ENCODE data around the gene NKAIN2. TPM values are rescaled to one million over a fixed set of nuclear protein-coding genes. Genes with fewer than 3 reads are reported as not detected.

NKAIN2 gene
- total RNA-seq, 2 donors from 2014 or later: 0.29 TPM; not detected in 1

DNA sequence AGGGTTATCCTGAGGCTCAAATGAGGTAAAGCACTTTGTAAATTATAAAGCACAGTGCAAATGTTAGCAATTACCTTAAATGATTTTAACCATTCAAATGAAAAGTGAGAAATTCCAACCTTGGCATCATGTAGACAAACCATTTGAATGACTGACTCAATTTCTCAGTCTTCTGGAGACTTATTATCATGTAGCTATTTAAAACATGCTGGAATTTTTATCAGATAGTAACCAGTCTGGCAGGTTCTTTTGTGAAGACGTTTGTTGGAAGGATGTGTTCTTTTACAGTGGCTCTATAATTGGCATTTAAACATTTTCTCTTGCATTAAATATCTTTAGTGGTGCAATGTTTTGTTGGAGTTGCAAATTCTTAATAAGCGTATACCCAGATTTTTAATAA is 386.6 kb downstream of the NKAIN2 start:
- TF ChIP-seq, protein P1, sequence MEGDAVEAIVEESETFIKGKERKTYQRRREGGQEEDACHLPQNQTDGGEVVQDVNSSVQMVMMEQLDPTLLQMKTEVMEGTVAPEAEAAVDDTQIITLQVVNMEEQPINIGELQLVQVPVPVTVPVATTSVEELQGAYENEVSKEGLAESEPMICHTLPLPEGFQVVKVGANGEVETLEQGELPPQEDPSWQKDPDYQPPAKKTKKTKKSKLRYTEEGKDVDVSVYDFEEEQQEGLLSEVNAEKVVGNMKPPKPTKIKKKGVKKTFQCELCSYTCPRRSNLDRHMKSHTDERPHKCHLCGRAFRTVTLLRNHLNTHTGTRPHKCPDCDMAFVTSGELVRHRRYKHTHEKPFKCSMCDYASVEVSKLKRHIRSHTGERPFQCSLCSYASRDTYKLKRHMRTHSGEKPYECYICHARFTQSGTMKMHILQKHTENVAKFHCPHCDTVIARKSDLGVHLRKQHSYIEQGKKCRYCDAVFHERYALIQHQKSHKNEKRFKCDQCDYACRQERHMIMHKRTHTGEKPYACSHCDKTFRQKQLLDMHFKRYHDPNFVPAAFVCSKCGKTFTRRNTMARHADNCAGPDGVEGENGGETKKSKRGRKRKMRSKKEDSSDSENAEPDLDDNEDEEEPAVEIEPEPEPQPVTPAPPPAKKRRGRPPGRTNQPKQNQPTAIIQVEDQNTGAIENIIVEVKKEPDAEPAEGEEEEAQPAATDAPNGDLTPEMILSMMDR (conservative IDR thresholded peaks at IDR 0.05): no peak
- Mint-ChIP-seq H3K4me3 (no peak overlapping the region), H3K27me3 (ENCODE audit: insufficient read depth) (no peaks in the 10 kb centered on the region), H3K36me3 (ENCODE audit: low read depth) (no peaks in the 10 kb centered on the region), H3K9me3 (peaks cover 6% of the 10 kb centered on the region), H3K27ac (no peak overlapping the region), H3K4me1 (no peaks in the 10 kb centered on the region)
- Histone ChIP-seq H3K27me3 (ENCODE audit: control insufficient read depth, insufficient read depth, low read length, poor library complexity, severe bottlenecking) (no peaks in the 10 kb centered on the region), H3K9me3 (ENCODE audit: control insufficient read depth, low read length) (no peaks in the 10 kb centered on the region), H3K4me3 (ENCODE audit: low read length) (no peak overlapping the region), H3K27ac (ENCODE audit: low read depth, low read length) (no peak overlapping the region), H3K9ac (ENCODE audit: extremely low read depth, low read length, poor library complexity, severe bottlenecking) (no peak overlapping the region), H3K36me3 (ENCODE audit: control insufficient read depth, insufficient read depth, low read length) (no peaks in the 10 kb centered on the region), H3K4me1 (ENCODE audit: control insufficient read depth, insufficient read depth, low read length) (no peaks in the 10 kb centered on the region)
- no peak for DNase-seq
- WGBS, 2 experiments (ENCODE audit: insufficient coverage in 1 of 2, insufficient read length in 1 of 2): 92% methylated on average over 2 of the region's 2 CpGs; no CpG with 5 or more reads in 1 of the 2 experiments

DNA sequence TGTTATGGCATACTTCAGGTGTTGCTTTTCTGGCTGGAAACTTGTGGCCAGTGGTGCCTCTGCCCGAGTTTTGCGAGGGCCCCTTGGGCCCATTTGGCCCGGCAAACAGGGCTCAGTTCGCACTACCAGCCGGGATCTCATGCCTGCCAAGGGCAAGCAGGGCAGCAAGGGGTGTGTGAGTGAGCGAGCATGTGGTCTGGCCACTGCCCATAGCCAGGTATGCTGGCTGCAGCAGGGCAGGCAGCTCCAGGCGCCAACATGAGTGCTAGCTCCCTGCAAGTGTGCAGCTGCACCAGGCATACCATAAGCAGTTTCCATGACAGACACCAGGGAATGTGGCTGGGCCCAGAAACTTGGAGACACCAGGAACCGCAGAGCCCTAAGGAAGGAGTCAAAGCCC is 389.5 kb downstream of the NKAIN2 start:
- Mint-ChIP-seq H3K27me3 (ENCODE audit: insufficient read depth) (no peaks in the 10 kb centered on the region), H3K4me1 (no peaks in the 10 kb centered on the region), H3K27ac (no peak overlapping the region), H3K36me3 (ENCODE audit: low read depth) (no peaks in the 10 kb centered on the region), H3K4me3 (no peak overlapping the region), H3K9me3 (peaks cover 6% of the 10 kb centered on the region)
- no peak for DNase-seq
- Histone ChIP-seq H3K27ac (ENCODE audit: low read depth, low read length) (no peak overlapping the region), H3K36me3 (ENCODE audit: control insufficient read depth, insufficient read depth, low read length) (no peaks in the 10 kb centered on the region), H3K9ac (ENCODE audit: extremely low read depth, low read length, poor library complexity, severe bottlenecking) (no peak overlapping the region), H3K4me1 (ENCODE audit: control insufficient read depth, insufficient read depth, low read length) (no peaks in the 10 kb centered on the region), H3K9me3 (ENCODE audit: control insufficient read depth, low read length) (no peaks in the 10 kb centered on the region), H3K4me3 (ENCODE audit: low read length) (no peak overlapping the region), H3K27me3 (ENCODE audit: control insufficient read depth, insufficient read depth, low read length, poor library complexity, severe bottlenecking) (no peaks in the 10 kb centered on the region)
- 93 to 98% methylated on average over 4 to 8 of the region's 8 CpGs for WGBS, 2 experiments (ENCODE audit: insufficient coverage in 1 of 2, insufficient read length in 1 of 2)
- TF ChIP-seq, protein P1 (conservative IDR thresholded peaks at IDR 0.05): no peak

DNA sequence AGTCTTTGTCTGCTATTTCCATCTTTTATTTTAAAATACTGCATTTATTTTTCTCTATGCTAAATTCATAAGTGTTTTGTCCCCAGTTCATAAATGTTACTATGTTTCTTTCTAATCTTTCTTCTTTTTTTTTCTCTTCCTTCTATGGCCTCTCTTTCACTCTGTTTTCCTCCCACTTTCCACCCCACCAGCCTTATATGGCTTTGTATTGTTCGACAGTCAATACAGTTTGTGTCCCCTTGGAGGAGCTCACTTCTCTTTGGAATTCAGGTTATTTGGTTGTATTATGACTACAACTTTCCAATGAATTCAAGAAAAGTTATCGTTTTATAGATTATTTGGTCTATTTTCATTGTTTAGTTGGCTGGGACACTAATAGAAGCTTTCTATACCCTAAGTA is 393.5 kb downstream of the NKAIN2 start:
- H3K36me3 ChIP-seq (ENCODE audit: control insufficient read depth, insufficient read depth, low read length): no peaks in the 10 kb centered on the region
- H3K4me3 ChIP-seq (ENCODE audit: low read length): no peak overlapping the region
- DNase-seq: no peak
- H3K4me3 Mint-ChIP-seq: no peak overlapping the region
- H3K27me3 Mint-ChIP-seq (ENCODE audit: insufficient read depth): no peaks in the 10 kb centered on the region
- no peak overlapping the region for H3K27ac ChIP-seq (ENCODE audit: low read depth, low read length)
- H3K4me1 ChIP-seq (ENCODE audit: control insufficient read depth, insufficient read depth, low read length): no peaks in the 10 kb centered on the region
- H3K27ac Mint-ChIP-seq: no peak overlapping the region
- no peaks in the 10 kb centered on the region for H3K4me1 Mint-ChIP-seq
- no peak overlapping the region for H3K9ac ChIP-seq (ENCODE audit: extremely low read depth, low read length, poor library complexity, severe bottlenecking)
- TF ChIP-seq, protein P1 (conservative IDR thresholded peaks at IDR 0.05): peak; percentile 42
- peaks cover 6% of the 10 kb centered on the region for H3K9me3 Mint-ChIP-seq
- 95% methylated on average over 2 of the region's 2 CpGs; no CpG with 5 or more reads in 1 of the 2 experiments for WGBS, 2 experiments (ENCODE audit: insufficient coverage in 1 of 2, insufficient read length in 1 of 2)
- H3K27me3 ChIP-seq (ENCODE audit: control insufficient read depth, insufficient read depth, low read length, poor library complexity, severe bottlenecking): no peaks in the 10 kb centered on the region
- no peaks in the 10 kb centered on the region for H3K9me3 ChIP-seq (ENCODE audit: control insufficient read depth, low read length)
- H3K36me3 Mint-ChIP-seq (ENCODE audit: low read depth): no peaks in the 10 kb centered on the region
